HepG2 (cell line): Measurements from ENCODE around the gene PPP1R1B. TPM values are rescaled to one million over a fixed set of nuclear protein-coding genes. Genes with fewer than 3 reads are reported as not detected.

Experiments
- ASH2L ChIP-seq: fragments of 300-600, 200-600 bp; sonication (generic); IDR thresholded peaks from 2 replicates; pipeline ENCODE4 v1.7.0; 2017; ENCODE audit warnings: low read depth, mild to moderate bottlenecking, moderate library complexity, mixed read lengths, low read length; ENCODE audit not compliant: insufficient read length
- CC2D1A ChIP-seq: sonication (generic); formaldehyde crosslinking; IDR thresholded peaks from 2 replicates; pipeline ENCODE4 v1.8.1; 2023; ENCODE audit warnings: mild to moderate bottlenecking, missing genetic modification reagents
- HOXA9 ChIP-seq: sonication (generic); formaldehyde crosslinking; IDR thresholded peaks from 2 replicates; pipeline ENCODE4 v1.8.1; 2022; ENCODE audit warnings: missing genetic modification reagents, mild to moderate bottlenecking, moderate library complexity, borderline replicate concordance
- RORA ChIP-seq: sonication (generic); formaldehyde crosslinking; IDR thresholded peaks from 2 replicates; pipeline ENCODE4 v1.5.0; 2020; ENCODE audit warnings: mild to moderate bottlenecking, missing genetic modification reagents, moderate library complexity
- RXRB ChIP-seq: IDR thresholded peaks from 2 replicates; pipeline ENCODE4 v1.6.1; 2016; ENCODE audit warnings: borderline replicate concordance, missing genetic modification reagents, missing compliant biosample characterization
- SALL1 ChIP-seq: sonication (generic); formaldehyde crosslinking; IDR thresholded peaks from 2 replicates; pipeline ENCODE4 v1.8.0; 2022; ENCODE audit warnings: mild to moderate bottlenecking, missing genetic modification reagents
- SMAD3 ChIP-seq: sonication (generic); formaldehyde crosslinking; IDR thresholded peaks from 2 replicates; pipeline ENCODE4 v1.4.0; 2020; ENCODE audit warnings: missing genetic modification reagents
- YEATS2 ChIP-seq: sonication (generic); formaldehyde crosslinking; IDR thresholded peaks from 2 replicates; pipeline ENCODE4 v1.4.0; 2020; ENCODE audit warnings: missing genetic modification reagents, borderline replicate concordance
- ZFP1 ChIP-seq: IDR thresholded peaks from 2 replicates; pipeline ENCODE4 v1.6.1; 2016
- ZFP62 ChIP-seq: sonication (generic); formaldehyde crosslinking; IDR thresholded peaks from 2 replicates; pipeline ENCODE4 v1.4.0; 2020; ENCODE audit warnings: missing genetic modification reagents
- ZNF567 ChIP-seq: sonication (generic); formaldehyde crosslinking; IDR thresholded peaks from 2 replicates; pipeline ENCODE4 v1.8.1; 2023; ENCODE audit warnings: mild to moderate bottlenecking, missing genetic modification reagents, borderline replicate concordance
- ZNF816 ChIP-seq: sonication (generic); formaldehyde crosslinking; IDR thresholded peaks from 2 replicates; pipeline ENCODE4 v1.8.0; 2022; ENCODE audit warnings: missing genetic modification reagents, mild to moderate bottlenecking, borderline replicate concordance
- polyA plus RNA-seq, 8 experiments: library from polyadenylated mRNA; depleted of rRNA in 3 of 8; stranded (reverse) in 7 of 8; unstranded in 1 of 8; fragments of >200 nt; fragmentation: Illumina TruSeq in 4 of 8; extraction: Trizol in 4 of 8; gene quantifications; 2 replicates each; pipeline versions ENCODE4 v1.2.1 to v1.2.3, GENCODE V29; 2011 to 2016; ENCODE audit warnings: low read depth in 4 of 8, missing spikeins in 1 of 8, mixed read lengths in 1 of 8; ENCODE audit not compliant: insufficient read depth in 1 of 8
- total RNA-seq, 5 experiments: library from RNA; depleted of rRNA; stranded (reverse); fragments of >200 nt; fragmentation: Illumina TruSeq; extraction: Trizol; gene quantifications; 2 replicates each; pipeline ENCODE4 v1.2.3, GENCODE V29; 2016; ENCODE audit warnings: low read depth in 1 of 5
- TF ChIP-seq, protein P1 (sequence below): sonication (generic); formaldehyde crosslinking; IDR thresholded peaks from 2 replicates; pipeline ENCODE4 v1.4.0; 2020; ENCODE audit warnings: missing genetic modification reagents, borderline replicate concordance
- TF ChIP-seq, protein P2 (sequence below): sonication (generic); formaldehyde crosslinking; conservative IDR thresholded peaks from 2 replicates; pipeline ENCODE4 v1.4.0; 2020; ENCODE audit warnings: missing genetic modification reagents

PPP1R1B gene
- total and polyA plus RNA-seq, 2 of the 13 experiments (the other 11 are each of a cell fraction or from before 2014, with no cell fraction given), result 0.08 TPM; not detected in 1

DNA sequence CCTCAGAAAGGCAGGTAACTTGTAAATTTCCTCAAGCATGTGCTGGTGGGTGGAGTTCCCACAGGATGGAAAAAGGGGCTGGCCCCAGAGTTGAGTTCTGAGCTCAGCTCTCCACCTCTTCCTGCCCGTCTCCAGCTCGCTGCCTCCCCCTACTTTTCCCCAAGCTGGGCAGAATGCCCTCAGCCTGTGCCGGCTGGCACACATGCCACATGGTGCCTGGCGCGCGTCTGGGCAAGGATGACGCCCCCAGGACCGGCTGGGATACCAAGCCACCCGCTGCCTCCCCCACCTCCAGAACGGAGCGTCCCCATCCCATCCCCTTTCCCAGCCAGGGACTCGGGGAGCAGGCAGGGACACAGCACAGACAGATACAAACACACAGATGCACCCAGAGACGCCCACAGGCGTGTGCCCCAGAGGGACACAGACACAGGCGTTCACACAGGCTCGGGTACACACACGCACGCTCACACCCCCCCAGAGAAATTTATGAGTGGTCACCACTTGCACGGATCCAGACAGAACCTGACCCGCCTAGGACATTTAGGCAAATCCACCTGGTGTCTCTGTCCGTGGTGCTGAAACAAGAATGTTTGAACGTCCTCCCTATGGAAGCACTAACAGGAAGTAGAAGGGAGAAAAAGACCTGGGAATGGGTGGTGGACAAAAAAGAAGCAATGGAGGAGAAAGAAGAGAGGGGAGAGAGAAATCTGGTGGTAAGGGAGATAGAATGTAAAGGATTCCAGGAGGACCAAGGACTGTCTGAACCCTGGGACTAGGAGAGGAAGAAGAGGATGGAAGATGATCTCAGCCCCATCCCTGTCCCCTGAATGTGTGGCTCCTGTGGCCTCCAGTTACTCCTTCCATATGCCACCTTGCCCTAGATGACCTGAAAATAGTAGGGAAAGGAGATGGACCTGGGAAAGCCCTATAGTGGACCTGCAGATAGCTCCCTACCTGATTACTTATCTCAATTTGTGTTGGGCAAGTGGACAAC lies 34.5 kb upstream of the PPP1R1B start (continued):
- TF ChIP-seq, protein P1, sequence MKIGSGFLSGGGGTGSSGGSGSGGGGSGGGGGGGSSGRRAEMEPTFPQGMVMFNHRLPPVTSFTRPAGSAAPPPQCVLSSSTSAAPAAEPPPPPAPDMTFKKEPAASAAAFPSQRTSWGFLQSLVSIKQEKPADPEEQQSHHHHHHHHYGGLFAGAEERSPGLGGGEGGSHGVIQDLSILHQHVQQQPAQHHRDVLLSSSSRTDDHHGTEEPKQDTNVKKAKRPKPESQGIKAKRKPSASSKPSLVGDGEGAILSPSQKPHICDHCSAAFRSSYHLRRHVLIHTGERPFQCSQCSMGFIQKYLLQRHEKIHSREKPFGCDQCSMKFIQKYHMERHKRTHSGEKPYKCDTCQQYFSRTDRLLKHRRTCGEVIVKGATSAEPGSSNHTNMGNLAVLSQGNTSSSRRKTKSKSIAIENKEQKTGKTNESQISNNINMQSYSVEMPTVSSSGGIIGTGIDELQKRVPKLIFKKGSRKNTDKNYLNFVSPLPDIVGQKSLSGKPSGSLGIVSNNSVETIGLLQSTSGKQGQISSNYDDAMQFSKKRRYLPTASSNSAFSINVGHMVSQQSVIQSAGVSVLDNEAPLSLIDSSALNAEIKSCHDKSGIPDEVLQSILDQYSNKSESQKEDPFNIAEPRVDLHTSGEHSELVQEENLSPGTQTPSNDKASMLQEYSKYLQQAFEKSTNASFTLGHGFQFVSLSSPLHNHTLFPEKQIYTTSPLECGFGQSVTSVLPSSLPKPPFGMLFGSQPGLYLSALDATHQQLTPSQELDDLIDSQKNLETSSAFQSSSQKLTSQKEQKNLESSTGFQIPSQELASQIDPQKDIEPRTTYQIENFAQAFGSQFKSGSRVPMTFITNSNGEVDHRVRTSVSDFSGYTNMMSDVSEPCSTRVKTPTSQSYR (CRISPR knock-in tag), result peak; percentile 45; the same call in 1 of the 2 replicates
- TF ChIP-seq ASH2L, result no peak
- no peak for TF ChIP-seq CC2D1A
- peak; percentile 77; the same call in 1 of the 2 replicates for TF ChIP-seq HOXA9 (CRISPR knock-in tag)
- TF ChIP-seq SMAD3 (CRISPR knock-in tag), result peak; percentile 73; the same call in 1 of the 2 replicates
- no peak for TF ChIP-seq ZNF567 (CRISPR knock-in tag)
- TF ChIP-seq RORA (CRISPR knock-in tag), result no peak
- no peak for TF ChIP-seq ZFP62
- TF ChIP-seq ZNF816 (CRISPR knock-in tag), result 0 out of 2 replicates have a peak, but pooled peaks have one; percentile 6
- TF ChIP-seq YEATS2 (CRISPR knock-in tag), result peak; percentile 44; the same call in 1 of the 2 replicates
- TF ChIP-seq RXRB (CRISPR knock-in tag), result peak; percentile 64; the same call in 1 of the 2 replicates
- peak; percentile 72 for TF ChIP-seq SALL1 (CRISPR knock-in tag)
- TF ChIP-seq, protein P2, sequence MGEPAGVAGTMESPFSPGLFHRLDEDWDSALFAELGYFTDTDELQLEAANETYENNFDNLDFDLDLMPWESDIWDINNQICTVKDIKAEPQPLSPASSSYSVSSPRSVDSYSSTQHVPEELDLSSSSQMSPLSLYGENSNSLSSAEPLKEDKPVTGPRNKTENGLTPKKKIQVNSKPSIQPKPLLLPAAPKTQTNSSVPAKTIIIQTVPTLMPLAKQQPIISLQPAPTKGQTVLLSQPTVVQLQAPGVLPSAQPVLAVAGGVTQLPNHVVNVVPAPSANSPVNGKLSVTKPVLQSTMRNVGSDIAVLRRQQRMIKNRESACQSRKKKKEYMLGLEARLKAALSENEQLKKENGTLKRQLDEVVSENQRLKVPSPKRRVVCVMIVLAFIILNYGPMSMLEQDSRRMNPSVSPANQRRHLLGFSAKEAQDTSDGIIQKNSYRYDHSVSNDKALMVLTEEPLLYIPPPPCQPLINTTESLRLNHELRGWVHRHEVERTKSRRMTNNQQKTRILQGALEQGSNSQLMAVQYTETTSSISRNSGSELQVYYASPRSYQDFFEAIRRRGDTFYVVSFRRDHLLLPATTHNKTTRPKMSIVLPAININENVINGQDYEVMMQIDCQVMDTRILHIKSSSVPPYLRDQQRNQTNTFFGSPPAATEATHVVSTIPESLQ, result no peak; the same call in 1 of the 2 replicates
- peak; percentile 42; the same call in 1 of the 2 replicates for TF ChIP-seq ZFP1 (CRISPR knock-in tag)
